ENCODE measurements around the gene RAB17.

DNA sequence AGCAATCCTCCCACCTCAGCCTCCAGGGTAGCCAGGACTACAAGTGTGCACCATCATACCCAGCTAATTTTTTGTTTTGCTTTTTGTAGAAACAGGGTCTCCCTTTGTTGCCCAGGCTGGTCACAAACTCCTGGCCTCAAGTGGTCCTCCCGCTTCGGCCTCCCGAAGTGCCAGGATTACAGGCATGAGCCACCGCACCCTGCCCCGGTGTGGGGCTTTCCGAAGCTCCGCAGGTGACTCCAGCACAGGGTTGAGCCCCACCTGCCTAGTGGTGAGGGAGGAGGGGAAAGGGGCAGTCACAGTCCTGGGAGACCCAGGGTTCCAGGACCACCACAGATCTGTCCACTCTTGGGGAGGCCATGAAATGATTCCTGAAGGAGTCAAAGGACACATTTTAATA is 19.0 kb downstream of the RAB17 start:
- TF ChIP-seq CTCF (IDR thresholded peaks at IDR 0.05) (no peak), POLR2A (IDR thresholded peaks at IDR 0.05) (no peak)

Data from right lobe of liver (tissue), 4 donors.